Measurements from ENCODE around the gene PLPPR3.

GRCh38 chr19:782185-782877, 39.4 kb downstream of the PLPPR3 start:
- TF ChIP-seq CREB5 (CRISPR knock-in tag; IDR thresholded peaks at IDR 0.05; ENCODE audit: low read depth) (no peak), PATZ1 (CRISPR knock-in tag; IDR thresholded peaks at IDR 0.05; ENCODE audit: borderline replicate concordance) (no peak), TOX (CRISPR knock-in tag; IDR thresholded peaks at IDR 0.05; ENCODE audit: borderline replicate concordance) (no peak), TCF4 (CRISPR knock-in tag; IDR thresholded peaks at IDR 0.05; ENCODE audit: borderline replicate concordance) (no peak), ZFP3 (CRISPR knock-in tag; IDR thresholded peaks at IDR 0.05) (no peak), GLIS3 (CRISPR knock-in tag; IDR thresholded peaks at IDR 0.05) (no peak), ZNF565 (CRISPR knock-in tag; conservative IDR thresholded peaks at IDR 0.05; ENCODE audit: low read depth) (no peak), ESRRG (CRISPR knock-in tag; IDR thresholded peaks at IDR 0.05) (no peak), ZNF8 (CRISPR knock-in tag; IDR thresholded peaks at IDR 0.05) (no peak), CSRNP3 (CRISPR knock-in tag; IDR thresholded peaks at IDR 0.05) (no peak), CSDC2 (CRISPR knock-in tag; IDR thresholded peaks at IDR 0.05) (no peak)

Data from SK-N-SH treated with all-trans-retinoic acid at 6 μM for 48 hours (cell line).